Glutamatergic neuron (in vitro differentiated cells): Measurements from ENCODE around the gene RDH5. TPM values are rescaled to one million over a fixed set of nuclear protein-coding genes. Genes with fewer than 3 reads are reported as not detected.

Experiments
- DNase-seq: peaks from one replicate; pipeline ENCODE4 v3.0.0; 2022
- H3K27ac Mint-ChIP-seq: one replicate; pipeline ENCODE4 v1.8.0; 2020; ENCODE audit warnings: mild to moderate bottlenecking, mixed read lengths, inconsistent platforms; ENCODE audit not compliant: unreplicated experiment
- H3K27me3 Mint-ChIP-seq: one replicate; pipeline ENCODE4 v1.8.0; 2020; ENCODE audit warnings: mild to moderate bottlenecking, moderate library complexity, mixed read lengths, inconsistent platforms; ENCODE audit not compliant: unreplicated experiment
- H3K36me3 Mint-ChIP-seq: one replicate; pipeline ENCODE4 v1.8.0; 2020; ENCODE audit warnings: mild to moderate bottlenecking, mixed read lengths, inconsistent platforms; ENCODE audit not compliant: unreplicated experiment
- H3K4me1 Mint-ChIP-seq: one replicate; pipeline ENCODE4 v1.8.0; 2020; ENCODE audit warnings: mild to moderate bottlenecking, low read depth, mixed read lengths, inconsistent platforms; ENCODE audit not compliant: unreplicated experiment
- H3K4me3 Mint-ChIP-seq: one replicate; pipeline ENCODE4 v1.8.0; 2020; ENCODE audit warnings: mild to moderate bottlenecking, mixed read lengths, inconsistent platforms; ENCODE audit not compliant: unreplicated experiment
- H3K9me3 Mint-ChIP-seq: one replicate; pipeline ENCODE4 v1.8.0; 2020; ENCODE audit warnings: mild to moderate bottlenecking, moderate library complexity, mixed read lengths, inconsistent platforms; ENCODE audit not compliant: unreplicated experiment
- CTCF ChIP-seq: fragments of 200-600 bp; sonication (generic); IDR thresholded peaks from one replicate; pipeline ENCODE4 v1.5.0; 2021; ENCODE audit not compliant: partially characterized antibody, unreplicated experiment
- total RNA-seq: library from RNA; stranded (reverse); fragmentation: NEBNext Ultra II Directional; extraction: Animal tissue kit (Norgen Biotek cat#: 25700); gene quantifications from one replicate; pipeline ENCODE4 v1.2.1, GENCODE V29; 2021; ENCODE audit not compliant: unreplicated experiment

Gene RDH5
- total RNA-seq, 1 donor from 2014 or later: 6.6 TPM

- no peak for TF ChIP-seq CTCF
- Mint-ChIP-seq H3K4me1 (no peaks in the 10 kb centered on the region), H3K4me3 (no peak overlapping the region), H3K27me3 (peaks cover 6% of the 10 kb centered on the region), H3K27ac (no peak overlapping the region), H3K36me3 (peaks cover 6% of the 10 kb centered on the region), H3K9me3 (no peaks in the 10 kb centered on the region)
- no peak for DNase-seq
These were observed 31.2 kb upstream of the RDH5 start for GRCh38 chr12:55688716-55689655.

GRCh38 chr12:55692631-55693322 lies 27.4 kb upstream of the RDH5 start:
- no peak for DNase-seq
- no peaks in the 10 kb centered on the region for H3K4me1 Mint-ChIP-seq
- H3K36me3 Mint-ChIP-seq: peaks cover 4% of the 10 kb centered on the region
- no peak overlapping the region for H3K4me3 Mint-ChIP-seq
- no peak overlapping the region for H3K27ac Mint-ChIP-seq
- TF ChIP-seq CTCF: no peak
- peaks cover 2% of the 10 kb centered on the region for H3K9me3 Mint-ChIP-seq
- H3K27me3 Mint-ChIP-seq: peaks cover 3% of the 10 kb centered on the region

GRCh38 chr12:55693323-55694187 lies 26.6 kb upstream of the RDH5 start:
- Mint-ChIP-seq H3K9me3 (peaks cover 2% of the 10 kb centered on the region), H3K27ac (no peak overlapping the region), H3K4me1 (no peaks in the 10 kb centered on the region), H3K4me3 (no peak overlapping the region), H3K36me3 (peaks cover 4% of the 10 kb centered on the region), H3K27me3 (peaks cover 3% of the 10 kb centered on the region)
- TF ChIP-seq CTCF: no peak
- no peak for DNase-seq

- H3K9me3 Mint-ChIP-seq: peaks cover 2% of the 10 kb centered on the region
- no peaks in the 10 kb centered on the region for H3K4me1 Mint-ChIP-seq
- DNase-seq: no peak
- H3K36me3 Mint-ChIP-seq: peaks cover 4% of the 10 kb centered on the region
- peaks cover 3% of the 10 kb centered on the region for H3K27me3 Mint-ChIP-seq
- no peak overlapping the region for H3K4me3 Mint-ChIP-seq
- no peak overlapping the region for H3K27ac Mint-ChIP-seq
- no peak for TF ChIP-seq CTCF
These were observed 26.0 kb upstream of the RDH5 start for GRCh38 chr12:55694188-55694515.
